ENCODE data around the gene KAZN.

Gene KAZN

DNA sequence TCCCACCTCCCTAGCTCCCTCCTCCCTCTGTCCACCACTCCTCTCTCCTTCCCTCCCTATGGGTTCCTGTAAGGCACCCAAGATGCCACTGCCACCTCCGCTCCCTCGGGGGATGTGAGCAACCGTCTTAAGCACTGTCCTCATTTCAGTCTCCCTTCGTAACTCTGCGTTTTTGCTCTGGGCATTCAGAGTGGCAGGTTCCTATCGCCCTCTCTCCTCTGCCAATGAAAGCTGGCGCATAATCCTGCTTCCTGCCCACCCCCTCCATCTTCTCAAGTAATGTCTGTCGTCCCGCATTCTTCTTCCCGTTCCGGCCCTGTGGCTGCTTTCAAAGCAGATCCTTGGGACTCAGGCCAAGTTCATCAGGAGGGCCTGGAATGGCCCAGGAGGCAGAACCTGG is 301.2 kb downstream of the KAZN start:
- no peaks in the 10 kb centered on the region for H4K20me1 ChIP-seq (ENCODE audit: insufficient read depth, low read length)
- no peak overlapping the region for H2AFZ ChIP-seq (ENCODE audit: low read length)
- H3K79me2 ChIP-seq (ENCODE audit: low read length): no peaks in the 10 kb centered on the region

DNA sequence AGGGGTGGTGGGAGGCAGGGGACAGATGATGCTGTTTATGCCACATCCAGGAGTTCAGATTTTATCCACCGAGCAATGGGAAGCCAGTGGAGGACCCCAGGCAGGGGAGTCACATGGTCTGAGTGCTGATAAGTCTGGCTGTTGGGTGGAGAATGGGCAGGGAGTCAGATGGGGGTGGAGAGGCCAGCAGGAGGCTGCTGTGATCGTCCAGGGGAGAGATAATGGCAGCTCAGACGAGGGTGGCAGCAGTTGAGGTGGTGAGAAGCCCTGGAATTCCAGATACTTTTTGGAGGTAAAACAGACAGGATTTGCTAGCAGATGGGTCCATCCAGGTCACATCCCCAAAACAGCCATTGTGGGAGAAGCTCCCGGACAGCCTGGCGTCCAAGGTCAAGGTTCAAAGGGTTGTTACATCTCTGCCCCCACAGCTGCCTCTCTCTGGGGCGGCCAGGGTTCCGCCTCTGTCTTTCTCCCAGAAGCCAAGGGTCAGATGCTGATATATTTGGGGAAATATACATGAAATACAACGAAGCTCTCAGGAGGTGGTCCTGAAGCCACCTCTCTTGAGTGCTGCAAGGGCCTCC is 303.0 kb downstream of the KAZN start:
- no peaks in the 10 kb centered on the region for H3K36me3 ChIP-seq (replicated peaks; ENCODE audit: insufficient read depth, low read length)
- H3K27me3 ChIP-seq (replicated peaks; ENCODE audit: insufficient read depth, low read length): no peaks in the 10 kb centered on the region
- no peak overlapping the region for H3K4me2 ChIP-seq (ENCODE audit: low read depth, low read length)
- H3K4me1 ChIP-seq (ENCODE audit: low read length): no peaks in the 10 kb centered on the region
- H4K20me1 ChIP-seq (ENCODE audit: insufficient read depth, low read length): no peaks in the 10 kb centered on the region
- no peaks in the 10 kb centered on the region for H3K9me2 ChIP-seq (replicated peaks; ENCODE audit: insufficient read depth, low read length)
- DNase-seq: no peak
- no peak overlapping the region for H3K4me3 ChIP-seq (ENCODE audit: low read length)
- no peaks in the 10 kb centered on the region for H3F3A ChIP-seq (ENCODE audit: insufficient read depth, low read length)
- H3K9ac ChIP-seq (ENCODE audit: low read length): no peak overlapping the region
- H3K79me2 ChIP-seq (ENCODE audit: low read length): no peaks in the 10 kb centered on the region
- H3K27ac ChIP-seq (ENCODE audit: low read length): no peak overlapping the region
- no peak for TF ChIP-seq EZH2 (optimal IDR thresholded peaks at IDR 0.05; ENCODE audit: low read depth, low read length)
- no peak for TF ChIP-seq EZH2phosphoT487 (IDR thresholded peaks at IDR 0.05; ENCODE audit: low read length)
- TF ChIP-seq, protein P1, sequence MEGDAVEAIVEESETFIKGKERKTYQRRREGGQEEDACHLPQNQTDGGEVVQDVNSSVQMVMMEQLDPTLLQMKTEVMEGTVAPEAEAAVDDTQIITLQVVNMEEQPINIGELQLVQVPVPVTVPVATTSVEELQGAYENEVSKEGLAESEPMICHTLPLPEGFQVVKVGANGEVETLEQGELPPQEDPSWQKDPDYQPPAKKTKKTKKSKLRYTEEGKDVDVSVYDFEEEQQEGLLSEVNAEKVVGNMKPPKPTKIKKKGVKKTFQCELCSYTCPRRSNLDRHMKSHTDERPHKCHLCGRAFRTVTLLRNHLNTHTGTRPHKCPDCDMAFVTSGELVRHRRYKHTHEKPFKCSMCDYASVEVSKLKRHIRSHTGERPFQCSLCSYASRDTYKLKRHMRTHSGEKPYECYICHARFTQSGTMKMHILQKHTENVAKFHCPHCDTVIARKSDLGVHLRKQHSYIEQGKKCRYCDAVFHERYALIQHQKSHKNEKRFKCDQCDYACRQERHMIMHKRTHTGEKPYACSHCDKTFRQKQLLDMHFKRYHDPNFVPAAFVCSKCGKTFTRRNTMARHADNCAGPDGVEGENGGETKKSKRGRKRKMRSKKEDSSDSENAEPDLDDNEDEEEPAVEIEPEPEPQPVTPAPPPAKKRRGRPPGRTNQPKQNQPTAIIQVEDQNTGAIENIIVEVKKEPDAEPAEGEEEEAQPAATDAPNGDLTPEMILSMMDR (IDR thresholded peaks at IDR 0.05; ENCODE audit: low read length): no peak
- H3K9me3 ChIP-seq (replicated peaks; ENCODE audit: insufficient read depth, low read length): no peaks in the 10 kb centered on the region
- no peak overlapping the region for H2AFZ ChIP-seq (ENCODE audit: low read length)

More for the DNA sequence above, 301.2 kb downstream of the KAZN start:
- Histone ChIP-seq H3F3A (ENCODE audit: insufficient read depth, low read length) (no peaks in the 10 kb centered on the region), H3K27ac (ENCODE audit: low read length) (no peak overlapping the region), H3K4me1 (ENCODE audit: low read length) (no peaks in the 10 kb centered on the region), H3K9me2 (replicated peaks; ENCODE audit: insufficient read depth, low read length) (no peaks in the 10 kb centered on the region), H3K36me3 (replicated peaks; ENCODE audit: insufficient read depth, low read length) (no peaks in the 10 kb centered on the region), H3K9ac (ENCODE audit: low read length) (no peak overlapping the region), H3K4me2 (ENCODE audit: low read depth, low read length) (no peak overlapping the region), H3K9me3 (replicated peaks; ENCODE audit: insufficient read depth, low read length) (no peaks in the 10 kb centered on the region), H3K4me3 (ENCODE audit: low read length) (no peak overlapping the region), H3K27me3 (replicated peaks; ENCODE audit: insufficient read depth, low read length) (no peaks in the 10 kb centered on the region)
- no peak for TF ChIP-seq EZH2phosphoT487 (IDR thresholded peaks at IDR 0.05; ENCODE audit: low read length)
- no peak for DNase-seq

DNA sequence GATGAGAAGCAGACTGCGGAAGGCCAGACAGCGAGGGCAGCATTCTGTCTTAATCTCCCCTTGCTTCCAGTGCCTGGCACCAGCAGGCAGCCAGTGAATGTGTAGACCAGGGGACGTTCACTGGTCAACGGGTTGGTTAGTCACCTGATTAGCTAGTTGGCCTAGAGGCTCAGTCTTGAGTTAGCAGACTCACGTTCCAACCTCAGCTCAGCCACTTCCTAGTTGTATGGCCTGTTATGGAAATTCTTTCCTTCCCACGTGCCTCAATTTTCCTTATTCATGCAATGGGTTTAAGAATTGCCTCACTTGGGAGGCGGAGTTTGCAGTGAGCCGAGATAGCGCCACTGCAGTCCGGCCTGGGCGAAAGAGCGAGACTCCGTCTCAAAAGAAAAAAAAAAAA is 305.4 kb downstream of the KAZN start:
- Histone ChIP-seq H3K4me3 (ENCODE audit: low read length) (no peak overlapping the region), H3F3A (ENCODE audit: insufficient read depth, low read length) (no peaks in the 10 kb centered on the region), H3K9me2 (replicated peaks; ENCODE audit: insufficient read depth, low read length) (no peaks in the 10 kb centered on the region), H3K9me3 (replicated peaks; ENCODE audit: insufficient read depth, low read length) (no peaks in the 10 kb centered on the region), H3K36me3 (replicated peaks; ENCODE audit: insufficient read depth, low read length) (no peaks in the 10 kb centered on the region), H3K4me2 (ENCODE audit: low read depth, low read length) (no peak overlapping the region), H2AFZ (ENCODE audit: low read length) (no peak overlapping the region), H3K27me3 (replicated peaks; ENCODE audit: insufficient read depth, low read length) (no peaks in the 10 kb centered on the region), H3K4me1 (ENCODE audit: low read length) (no peaks in the 10 kb centered on the region), H3K79me2 (ENCODE audit: low read length) (no peaks in the 10 kb centered on the region), H3K9ac (ENCODE audit: low read length) (no peak overlapping the region), H3K27ac (ENCODE audit: low read length) (no peak overlapping the region), H4K20me1 (ENCODE audit: insufficient read depth, low read length) (no peaks in the 10 kb centered on the region)
- TF ChIP-seq EZH2phosphoT487 (IDR thresholded peaks at IDR 0.05; ENCODE audit: low read length): no peak
- no peak for TF ChIP-seq EZH2 (optimal IDR thresholded peaks at IDR 0.05; ENCODE audit: low read depth, low read length)
- TF ChIP-seq, protein P1 (IDR thresholded peaks at IDR 0.05; ENCODE audit: low read length): no peak
- DNase-seq: no peak

DNA sequence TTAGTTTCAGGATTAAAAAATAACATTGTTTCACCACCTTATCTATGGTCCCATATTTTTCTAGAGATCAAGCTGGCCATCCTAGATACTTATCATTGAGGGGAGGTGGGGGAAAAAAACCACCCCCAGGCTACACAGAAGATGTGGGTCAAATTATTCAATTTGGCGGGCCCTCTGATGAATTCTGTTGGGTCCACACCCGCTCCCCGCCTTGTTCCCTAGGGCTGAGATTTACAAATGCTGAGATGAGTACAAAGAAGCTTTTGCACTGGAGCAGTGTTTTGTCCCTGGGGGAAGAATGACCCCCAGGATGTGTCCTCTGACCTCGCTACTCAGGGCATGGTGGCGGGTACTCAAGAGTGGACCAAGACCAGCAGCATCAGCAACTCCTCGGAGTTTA is 308.2 kb downstream of the KAZN start:
- H3K9me2 ChIP-seq (replicated peaks; ENCODE audit: insufficient read depth, low read length): no peaks in the 10 kb centered on the region
- no peak overlapping the region for H3K27ac ChIP-seq (ENCODE audit: low read length)
- H3F3A ChIP-seq (ENCODE audit: insufficient read depth, low read length): no peaks in the 10 kb centered on the region
- H4K20me1 ChIP-seq (ENCODE audit: insufficient read depth, low read length): no peaks in the 10 kb centered on the region
- no peaks in the 10 kb centered on the region for H3K79me2 ChIP-seq (ENCODE audit: low read length)
- H2AFZ ChIP-seq (ENCODE audit: low read length): no peak overlapping the region
- no peaks in the 10 kb centered on the region for H3K4me1 ChIP-seq (ENCODE audit: low read length)
- no peaks in the 10 kb centered on the region for H3K27me3 ChIP-seq (replicated peaks; ENCODE audit: insufficient read depth, low read length)
- H3K36me3 ChIP-seq (replicated peaks; ENCODE audit: insufficient read depth, low read length): no peaks in the 10 kb centered on the region
- H3K4me2 ChIP-seq (ENCODE audit: low read depth, low read length): no peak overlapping the region
- H3K9ac ChIP-seq (ENCODE audit: low read length): no peak overlapping the region
- no peak for DNase-seq
- H3K4me3 ChIP-seq (ENCODE audit: low read length): no peak overlapping the region
- TF ChIP-seq EZH2phosphoT487 (IDR thresholded peaks at IDR 0.05; ENCODE audit: low read length) (no peak), EZH2 (optimal IDR thresholded peaks at IDR 0.05; ENCODE audit: low read depth, low read length) (no peak)
- TF ChIP-seq, protein P1 (IDR thresholded peaks at IDR 0.05; ENCODE audit: low read length): no peak
- no peaks in the 10 kb centered on the region for H3K9me3 ChIP-seq (replicated peaks; ENCODE audit: insufficient read depth, low read length)

All from MM.1S (cell line).